Raji (cell line): ENCODE data around the gene CTSV.
A peak's percentile ranks its signal among the peaks of the same experiment; 100 is the strongest.

ENCODE experiments used
- POLR2A ChIP-seq: IDR thresholded peaks from 2 replicates; pipeline ENCODE4 v1.6.1; 2011; ENCODE audit warnings: low read depth, low read length, control low read depth; ENCODE audit not compliant: insufficient read depth

Gene CTSV

GRCh38 chr9:97038611-97039513 is at the start of gene CTSV:
TSS of gene CTSV (minus strand) at chr9:97039142. CDS start at chr9:97038043, 1,099 bp downstream.
- peak; percentile 57 for TF ChIP-seq POLR2A

- no peak for TF ChIP-seq POLR2A
Observed at GRCh38 chr9:97078362-97078761, 39.4 kb upstream of the CTSV start.

GRCh38 chr9:97077452-97078295 is 38.7 kb upstream of the CTSV start:
- TF ChIP-seq POLR2A: no peak

GRCh38 chr9:97076238-97076637 is 37.3 kb upstream of the CTSV start:
- no peak for TF ChIP-seq POLR2A

GRCh38 chr9:97075289-97075985 is 36.5 kb upstream of the CTSV start:
- TF ChIP-seq POLR2A: no peak

- no peak for TF ChIP-seq POLR2A
Observed at GRCh38 chr9:97073506-97073905, 34.6 kb upstream of the CTSV start.

GRCh38 chr9:97072285-97072776 is 33.4 kb upstream of the CTSV start:
- no peak for TF ChIP-seq POLR2A

- TF ChIP-seq POLR2A: no peak
Observed at GRCh38 chr9:97067490-97067889, 28.5 kb upstream of the CTSV start.

- no peak for TF ChIP-seq POLR2A
Observed at GRCh38 chr9:97064176-97064575, 25.2 kb upstream of the CTSV start.

GRCh38 chr9:97060796-97061195 is 21.9 kb upstream of the CTSV start:
- TF ChIP-seq POLR2A: no peak

GRCh38 chr9:97059626-97060025 is 20.7 kb upstream of the CTSV start:
- TF ChIP-seq POLR2A: no peak

GRCh38 chr9:97057651-97058050 is 18.7 kb upstream of the CTSV start:
- no peak for TF ChIP-seq POLR2A

GRCh38 chr9:97053717-97054116 is 14.8 kb upstream of the CTSV start:
- no peak for TF ChIP-seq POLR2A

GRCh38 chr9:97052735-97053134 is 13.8 kb upstream of the CTSV start:
- no peak for TF ChIP-seq POLR2A

GRCh38 chr9:97046228-97046627 is 7.3 kb upstream of the CTSV start:
- TF ChIP-seq POLR2A: no peak
